ENCODE results near the gene TRIM41.
A peak's percentile ranks its signal among the peaks of the same experiment; 100 is the strongest.

Gene TRIM41

GRCh38 chr5:181217111-181217802, 5.8 kb upstream of the TRIM41 start:
- Histone ChIP-seq H2AFZ (ENCODE audit: low read depth, low read length, severe bottlenecking) (no peak overlapping the region), H3F3A (ENCODE audit: insufficient read depth) (peaks cover 34% of the 10 kb centered on the region), H3K9me3 (ENCODE audit: insufficient read depth, low read length) (no peaks in the 10 kb centered on the region), H3K27ac (ENCODE audit: low read depth, low read length) (peak overlapping the region; percentile 14), H3K4me3 (ENCODE audit: insufficient read depth, low read length, poor library complexity, severe bottlenecking) (peak overlapping the region; percentile 31), H3K79me2 (ENCODE audit: insufficient read depth, low read length) (no peaks in the 10 kb centered on the region), H3K4me2 (ENCODE audit: low read depth, low read length, poor library complexity, severe bottlenecking) (peak overlapping the region; percentile 54), H4K20me1 (ENCODE audit: low read depth, low read length) (no peaks in the 10 kb centered on the region), H3K27me3 (ENCODE audit: low read length) (no peaks in the 10 kb centered on the region), H3K9me2 (replicated peaks; ENCODE audit: insufficient read depth, low read length) (no peaks in the 10 kb centered on the region), H3K9ac (ENCODE audit: low read length) (peak overlapping the region; percentile 4; the same call in 1 of the 2 replicates), H3K36me3 (ENCODE audit: low read length) (no peaks in the 10 kb centered on the region)
- TF ChIP-seq CTCF (IDR thresholded peaks at IDR 0.05; ENCODE audit: insufficient read depth, low read length, poor library complexity, severe bottlenecking) (no peak), EZH2phosphoT487 (conservative IDR thresholded peaks at IDR 0.05; ENCODE audit: low read length) (no peak)

- peaks cover 38% of the 10 kb centered on the region for H3F3A ChIP-seq (ENCODE audit: insufficient read depth)
- H3K9me3 ChIP-seq (ENCODE audit: insufficient read depth, low read length) = no peaks in the 10 kb centered on the region
- no peaks in the 10 kb centered on the region for H3K9me2 ChIP-seq (replicated peaks; ENCODE audit: insufficient read depth, low read length)
- H3K9ac ChIP-seq (ENCODE audit: low read length) = peak overlapping the region; percentile 4; the same call in 1 of the 2 replicates
- peak overlapping the region; percentile 54 for H3K4me2 ChIP-seq (ENCODE audit: low read depth, low read length, poor library complexity, severe bottlenecking)
- no peaks in the 10 kb centered on the region for H4K20me1 ChIP-seq (ENCODE audit: low read depth, low read length)
- H3K27me3 ChIP-seq (ENCODE audit: low read length) = no peaks in the 10 kb centered on the region
- H3K27ac ChIP-seq (ENCODE audit: low read depth, low read length) = peak overlapping the region; percentile 14
- TF ChIP-seq EZH2phosphoT487 (conservative IDR thresholded peaks at IDR 0.05; ENCODE audit: low read length) (no peak), CTCF (IDR thresholded peaks at IDR 0.05; ENCODE audit: insufficient read depth, low read length, poor library complexity, severe bottlenecking) (no peak)
- H3K79me2 ChIP-seq (ENCODE audit: insufficient read depth, low read length) = no peaks in the 10 kb centered on the region
- H3K4me3 ChIP-seq (ENCODE audit: insufficient read depth, low read length, poor library complexity, severe bottlenecking) = peak overlapping the region; percentile 31
- no peak overlapping the region for H2AFZ ChIP-seq (ENCODE audit: low read depth, low read length, severe bottlenecking)
- H3K36me3 ChIP-seq (ENCODE audit: low read length) = no peaks in the 10 kb centered on the region
These were observed 5.3 kb upstream of the TRIM41 start for GRCh38 chr5:181217803-181218062.

GRCh38 chr5:181218795-181219124, 4.3 kb upstream of the TRIM41 start:
- Histone ChIP-seq H4K20me1 (ENCODE audit: low read depth, low read length) (no peaks in the 10 kb centered on the region), H3K4me2 (ENCODE audit: low read depth, low read length, poor library complexity, severe bottlenecking) (no peak overlapping the region), H3F3A (ENCODE audit: insufficient read depth) (peaks cover 43% of the 10 kb centered on the region), H3K9ac (ENCODE audit: low read length) (no peak overlapping the region), H2AFZ (ENCODE audit: low read depth, low read length, severe bottlenecking) (no peak overlapping the region), H3K9me2 (replicated peaks; ENCODE audit: insufficient read depth, low read length) (no peaks in the 10 kb centered on the region), H3K27me3 (ENCODE audit: low read length) (no peaks in the 10 kb centered on the region), H3K79me2 (ENCODE audit: insufficient read depth, low read length) (no peaks in the 10 kb centered on the region), H3K27ac (ENCODE audit: low read depth, low read length) (no peak overlapping the region), H3K4me3 (ENCODE audit: insufficient read depth, low read length, poor library complexity, severe bottlenecking) (no peak overlapping the region), H3K36me3 (ENCODE audit: low read length) (no peaks in the 10 kb centered on the region), H3K9me3 (ENCODE audit: insufficient read depth, low read length) (no peaks in the 10 kb centered on the region)
- no peak for TF ChIP-seq CTCF (IDR thresholded peaks at IDR 0.05; ENCODE audit: insufficient read depth, low read length, poor library complexity, severe bottlenecking)
- TF ChIP-seq EZH2phosphoT487 (conservative IDR thresholded peaks at IDR 0.05; ENCODE audit: low read length) = no peak

Measured in SU-DHL-6 (cell line).